NCI-H2227 treated with DMSO at 0.1 percent for 48 hours (cell line): Measurements from ENCODE around the gene ZNF578.
"Not testable (repeated sequence)": the region's sequence is repeated elsewhere in the genome, so short reads cannot be mapped to it uniquely, and the experiment has no call there.

ENCODE experiments used
- DNase-seq: peaks from one replicate; lab custom pipeline; 2025; lab: John Stamatoyannopoulos, UW

The ZNF578 gene

DNA sequence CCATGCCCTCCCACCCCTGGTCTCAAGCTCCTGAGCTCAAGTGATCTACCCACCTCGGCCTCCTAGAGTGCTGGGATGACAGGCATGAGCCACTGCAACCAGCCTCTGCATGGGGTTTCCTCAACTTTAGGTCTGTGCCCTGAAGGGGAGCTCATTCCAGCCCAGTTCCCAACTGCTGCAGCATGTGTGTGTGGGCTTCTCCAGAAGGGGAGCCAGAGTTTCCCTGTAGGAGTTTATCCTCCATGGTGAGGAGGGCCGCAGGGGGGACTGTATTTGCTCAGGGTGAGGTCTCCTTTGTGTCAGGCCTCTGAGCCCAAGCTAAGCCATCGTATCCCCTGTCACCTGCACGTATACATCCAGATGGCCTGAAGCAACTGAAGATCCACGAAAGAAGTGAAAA lies 62.8 kb downstream of the ZNF578 start:
- no peak for DNase-seq

GRCh38 chr19:52518646-52519045 lies 65.3 kb downstream of the ZNF578 start:
- no peak for DNase-seq

GRCh38 chr19:52519175-52519574 lies 65.8 kb downstream of the ZNF578 start:
- DNase-seq = not testable (repeated sequence)

- no peak for DNase-seq
These were observed 66.7 kb downstream of the ZNF578 start for GRCh38 chr19:52520013-52520412.

DNA sequence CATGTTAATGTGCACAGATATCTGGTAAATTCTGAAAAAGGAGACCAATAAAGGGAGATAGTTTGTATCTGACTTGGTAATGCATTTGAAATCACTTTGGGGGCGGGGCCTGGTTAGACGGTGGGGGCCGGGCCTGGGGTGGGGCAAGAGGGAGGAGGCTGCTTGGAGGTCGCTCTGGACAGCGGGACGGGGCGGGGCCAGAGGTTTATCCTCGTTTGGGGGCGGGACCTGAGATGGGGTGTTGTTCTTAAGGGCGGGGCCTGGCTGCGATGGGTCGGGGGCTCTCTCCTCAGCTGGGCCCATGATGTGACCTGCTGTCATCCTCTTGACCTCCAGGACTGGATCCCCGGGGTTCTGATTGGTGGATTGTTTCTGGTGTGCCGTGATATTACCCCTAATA lies 69.2 kb downstream of the ZNF578 start:
- DNase-seq = no peak

- no peak for DNase-seq
These were observed 70.7 kb downstream of the ZNF578 start for GRCh38 chr19:52524086-52524485.

GRCh38 chr19:52527134-52527955 lies 74.0 kb downstream of the ZNF578 start, which contains the start of gene ZNF808:
Gene ZNF808, plus strand, starts transcription at chr19:52527668. Its CDS starts 15,617 bp downstream, at chr19:52543285.
- peak; percentile 76 for DNase-seq

DNA sequence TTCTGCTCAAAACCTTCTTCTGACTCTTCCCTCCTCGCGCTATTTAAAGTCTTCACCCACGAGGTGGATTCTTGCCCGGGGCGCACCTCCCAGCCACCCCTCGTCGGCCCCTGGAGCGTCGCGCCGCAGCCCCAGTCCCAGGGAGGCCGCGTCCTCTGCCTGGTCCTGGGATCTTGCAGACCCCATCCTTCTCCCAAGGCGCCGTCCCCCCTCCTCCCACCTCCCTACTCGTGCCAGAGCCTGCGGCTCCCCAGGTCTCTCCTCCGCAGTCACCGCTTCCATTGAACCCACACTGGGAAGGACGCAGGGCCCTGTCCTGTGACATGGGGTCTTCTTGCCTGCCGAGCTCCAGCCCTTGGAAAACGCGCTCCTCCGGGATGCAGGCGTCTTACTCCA lies 74.6 kb downstream of the ZNF578 start:
- no peak for DNase-seq

- no peak for DNase-seq
These were observed 79.1 kb downstream of the ZNF578 start for GRCh38 chr19:52532480-52532879.

GRCh38 chr19:52533901-52534300 lies 80.5 kb downstream of the ZNF578 start:
- DNase-seq = no peak

DNA sequence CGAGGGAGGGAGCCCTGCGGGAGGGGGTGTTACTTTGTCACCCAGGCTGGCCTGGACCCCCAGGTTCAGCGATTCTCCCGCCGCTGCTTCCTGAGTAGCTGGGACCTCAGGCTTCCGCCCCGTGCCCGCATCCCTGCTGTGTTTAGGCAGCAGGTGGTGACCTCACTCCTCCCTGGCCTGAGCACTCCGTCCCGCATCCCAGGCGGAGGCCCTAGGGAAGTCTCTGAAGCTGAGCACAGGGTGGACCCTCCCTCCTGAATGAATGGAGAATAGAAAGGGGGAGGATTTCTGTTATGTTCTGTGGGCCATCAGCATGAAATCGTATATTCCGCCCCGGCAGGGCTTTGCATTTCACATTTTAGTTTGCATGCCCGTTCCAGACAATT lies 82.0 kb downstream of the ZNF578 start:
- DNase-seq = not testable (repeated sequence)

- DNase-seq = no peak
These were observed 82.6 kb downstream of the ZNF578 start for GRCh38 chr19:52535771-52536447.

DNA sequence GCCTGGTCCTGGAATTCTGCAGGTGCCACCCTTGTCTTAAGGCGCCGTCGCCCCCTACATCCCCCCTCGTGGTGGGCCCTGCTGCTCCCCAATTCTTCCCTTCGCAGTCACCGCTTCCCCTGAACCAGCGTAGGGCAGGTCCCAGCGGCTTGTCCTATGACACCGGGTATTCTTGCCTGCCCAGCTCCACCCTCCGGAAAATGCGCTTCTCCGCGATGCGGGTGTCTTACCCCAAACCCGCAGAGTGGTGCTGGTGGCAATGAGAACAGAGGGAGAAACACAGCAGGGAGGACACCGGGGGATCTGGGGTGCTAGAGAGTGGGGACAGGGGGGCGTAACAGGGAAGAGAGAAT lies 83.1 kb downstream of the ZNF578 start:
- DNase-seq = no peak

DNA sequence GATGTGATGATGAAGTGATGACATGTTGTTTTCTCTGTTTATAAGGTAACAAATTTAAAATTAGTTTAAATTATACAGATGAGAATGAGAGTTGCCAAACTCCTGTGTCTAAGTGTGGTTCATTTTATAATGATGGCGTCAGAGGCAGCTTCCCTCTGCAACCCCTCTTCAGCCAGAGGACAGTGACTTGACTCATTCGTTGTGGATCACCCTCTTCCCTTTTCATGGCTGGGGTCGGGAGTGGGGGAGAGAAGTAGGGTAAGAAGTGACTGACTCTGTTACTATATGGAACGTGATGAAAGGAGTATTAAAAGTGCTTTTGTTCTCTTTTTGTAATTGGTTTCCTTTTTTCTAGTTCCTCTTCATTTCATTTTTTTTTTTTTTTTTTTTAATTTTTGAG lies 85.5 kb downstream of the ZNF578 start:
- DNase-seq = not testable (repeated sequence)

GRCh38 chr19:52541176-52541575 lies 87.8 kb downstream of the ZNF578 start:
- DNase-seq = not testable (repeated sequence)

DNA sequence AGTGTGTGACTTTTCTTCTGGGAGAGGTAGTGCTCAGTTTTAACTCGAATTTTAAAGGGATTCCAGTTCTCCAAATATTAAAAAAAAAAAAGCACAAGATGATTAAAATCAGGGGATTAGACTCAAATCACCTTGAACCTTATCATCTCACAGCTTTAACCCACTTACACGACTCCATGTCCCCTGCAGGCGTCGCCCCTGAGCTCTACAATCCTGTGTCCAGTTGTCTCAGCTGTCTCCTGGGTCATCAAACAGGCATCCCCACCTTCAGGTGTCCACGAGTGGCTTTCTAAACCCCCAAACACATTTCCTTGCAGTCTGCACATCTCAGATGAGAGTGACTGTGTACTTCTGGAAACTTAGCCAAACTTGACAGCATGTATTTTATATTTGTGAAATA lies 88.3 kb downstream of the ZNF578 start:
- DNase-seq = no peak

DNA sequence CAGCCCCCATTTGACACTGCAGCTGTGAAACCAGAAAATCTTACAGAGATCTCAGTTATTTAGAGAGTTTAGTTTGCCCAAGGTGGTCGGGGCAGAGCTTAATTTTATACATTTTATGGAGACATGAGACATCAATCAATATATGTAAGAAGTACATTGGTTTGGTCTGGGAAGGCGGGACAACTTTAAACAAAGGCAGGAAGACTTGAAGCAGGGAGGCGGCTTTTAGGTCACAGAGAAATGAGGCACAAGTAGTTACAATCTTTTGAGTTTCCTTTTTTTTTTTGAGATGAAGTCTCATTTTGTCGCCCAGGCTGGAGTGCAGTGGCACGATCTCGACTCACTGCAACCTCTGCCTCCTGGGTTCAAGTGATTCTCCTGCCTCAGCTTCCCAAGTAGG lies 89.2 kb downstream of the ZNF578 start:
- not testable (repeated sequence) for DNase-seq

DNA sequence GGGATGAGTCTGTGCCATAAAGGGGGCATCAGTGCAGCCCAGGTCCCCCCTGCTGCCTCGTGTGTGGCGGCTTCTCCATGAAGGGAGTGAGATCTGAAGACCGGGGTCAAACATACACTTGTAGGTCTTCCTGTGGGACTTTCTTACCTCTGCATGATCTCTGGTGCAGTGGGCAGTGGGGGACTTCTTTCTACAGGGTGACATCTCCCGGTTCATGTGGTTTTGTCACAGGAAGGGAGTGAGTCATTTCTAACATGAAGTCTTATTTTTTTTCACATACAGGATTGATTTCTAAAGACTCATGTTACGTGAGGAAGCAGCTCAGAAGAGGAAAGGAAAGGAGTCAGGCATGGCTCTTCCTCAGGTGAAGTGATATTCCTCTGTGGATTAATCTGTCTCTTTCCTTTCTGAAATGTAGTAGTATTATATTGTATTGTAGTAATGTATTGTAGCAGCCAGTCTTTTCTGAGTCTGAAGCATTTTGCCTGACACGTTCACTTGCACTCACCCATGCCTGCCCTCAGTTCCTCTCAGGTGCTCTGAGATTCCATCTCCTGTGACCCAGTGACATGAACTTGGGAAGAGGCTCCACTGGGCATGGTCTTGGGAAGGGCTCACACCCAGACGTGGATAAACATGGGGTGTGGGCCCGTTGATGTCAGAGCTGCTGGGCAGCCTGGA lies 89.8 kb downstream of the ZNF578 start:
- no peak for DNase-seq

DNA sequence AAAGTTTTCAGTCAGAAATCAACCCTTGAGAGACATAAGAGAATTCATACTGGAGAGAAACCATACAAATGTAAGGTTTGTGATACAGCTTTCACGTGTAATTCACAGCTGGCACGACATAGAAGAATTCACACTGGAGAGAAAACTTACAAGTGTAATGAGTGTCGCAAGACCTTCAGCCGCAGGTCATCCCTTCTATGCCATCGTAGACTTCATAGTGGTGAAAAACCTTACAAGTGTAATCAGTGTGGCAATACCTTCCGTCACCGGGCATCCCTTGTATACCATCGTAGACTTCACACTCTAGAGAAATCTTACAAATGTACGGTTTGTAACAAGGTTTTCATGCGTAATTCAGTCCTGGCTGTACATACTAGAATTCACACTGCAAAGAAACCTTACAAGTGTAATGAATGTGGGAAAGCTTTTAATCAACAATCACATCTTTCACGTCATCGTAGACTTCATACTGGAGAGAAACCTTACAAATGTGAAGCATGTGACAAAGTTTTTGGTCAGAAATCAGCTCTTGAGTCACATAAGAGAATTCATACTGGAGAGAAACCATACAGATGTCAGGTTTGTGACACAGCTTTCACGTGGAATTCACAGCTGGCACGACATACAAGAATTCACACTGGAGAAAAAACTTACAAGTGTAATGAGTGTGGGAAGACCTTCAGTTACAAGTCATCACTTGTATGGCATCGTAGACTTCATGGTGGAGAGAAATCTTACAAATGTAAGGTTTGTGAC lies 101.0 kb downstream of the ZNF578 start:
- no peak for DNase-seq

DNA sequence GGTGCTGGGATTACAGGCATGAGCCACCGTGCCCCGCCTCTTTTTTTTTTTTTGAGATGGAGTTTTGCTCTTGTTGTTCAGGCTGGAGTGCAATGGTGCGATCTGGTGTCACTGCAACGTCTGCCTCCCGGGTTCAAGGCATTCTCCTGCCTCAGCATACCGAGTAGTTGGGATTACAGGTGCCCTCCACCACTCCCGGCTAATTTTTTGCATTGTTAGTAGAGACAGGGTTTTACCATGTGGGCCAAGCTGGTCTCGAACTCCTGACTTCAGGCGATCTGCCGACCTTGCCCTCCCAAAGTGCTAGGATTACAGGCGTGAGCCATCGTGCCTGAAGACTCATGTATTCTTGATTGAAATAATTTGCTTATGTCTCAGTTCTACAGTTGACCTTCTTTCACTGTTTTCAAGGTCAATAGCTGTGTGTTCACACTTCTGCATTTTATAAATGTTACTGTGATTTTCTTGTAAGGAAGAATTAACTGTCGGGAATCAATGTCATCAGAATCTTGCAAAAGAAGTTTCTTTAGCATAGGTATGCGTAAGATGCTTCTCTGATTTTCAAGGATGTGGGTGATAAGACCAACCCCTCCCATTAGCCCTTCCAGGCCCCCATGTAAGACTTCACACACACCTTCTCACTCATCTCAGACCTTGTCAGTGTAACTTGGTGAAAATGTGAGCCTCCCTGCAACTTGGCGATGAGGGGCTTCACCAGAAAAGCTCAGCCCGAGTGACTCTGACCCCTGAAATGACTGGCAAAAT lies 104.1 kb downstream of the ZNF578 start:
- no peak for DNase-seq

DNA sequence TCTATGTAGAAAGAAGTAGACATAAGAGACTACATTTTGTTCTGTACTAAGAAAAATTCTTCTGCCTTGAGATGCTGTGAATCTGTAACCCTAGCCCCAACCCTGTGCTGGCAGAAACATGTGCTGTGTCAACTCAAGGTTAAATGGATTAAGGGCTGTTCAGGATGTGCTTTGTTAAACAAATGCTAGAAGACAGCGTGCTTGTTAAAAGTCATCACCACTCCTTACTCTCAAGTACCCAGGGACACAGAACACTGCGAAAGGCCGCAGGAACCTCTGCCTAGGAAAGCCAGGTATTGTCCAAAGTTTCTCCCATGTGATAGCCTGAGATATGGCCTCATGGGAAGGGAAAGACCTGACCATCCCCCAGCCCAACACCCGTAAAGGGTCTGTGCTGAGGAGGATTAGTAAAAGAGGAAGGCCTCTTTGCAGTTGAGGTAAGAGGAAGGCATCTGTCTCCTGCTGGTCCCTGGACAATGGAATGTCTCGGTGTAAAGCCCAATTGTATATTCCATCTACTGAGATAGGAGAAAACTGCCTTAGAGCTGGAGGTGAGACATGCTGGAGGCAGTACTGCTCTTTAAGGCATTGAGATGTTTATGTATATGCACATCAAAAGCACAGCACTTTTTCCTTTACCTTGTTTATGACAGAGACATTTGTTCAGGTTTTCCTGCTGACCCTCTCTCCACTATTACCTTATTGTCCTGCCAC lies 105.5 kb downstream of the ZNF578 start:
- DNase-seq = not testable (repeated sequence)
